DND-41 (cell line): Measurements from ENCODE around the gene SOX6.

Source experiments
- EZH2 ChIP-seq: IDR thresholded peaks from 3 replicates; pipeline ENCODE4 v1.6.1; 2012; ENCODE audit warnings: borderline replicate concordance, low read depth, mild to moderate bottlenecking, moderate library complexity, low read length, inconsistent platforms; ENCODE audit not compliant: severe bottlenecking
- TF ChIP-seq, protein P1 (sequence below): IDR thresholded peaks from 2 replicates; pipeline ENCODE4 v1.5.1; 2012; ENCODE audit warnings: borderline replicate concordance, low read length, moderate library complexity, mild to moderate bottlenecking; ENCODE audit not compliant: poor library complexity, severe bottlenecking; ENCODE audit errors: extremely low read depth

DNA sequence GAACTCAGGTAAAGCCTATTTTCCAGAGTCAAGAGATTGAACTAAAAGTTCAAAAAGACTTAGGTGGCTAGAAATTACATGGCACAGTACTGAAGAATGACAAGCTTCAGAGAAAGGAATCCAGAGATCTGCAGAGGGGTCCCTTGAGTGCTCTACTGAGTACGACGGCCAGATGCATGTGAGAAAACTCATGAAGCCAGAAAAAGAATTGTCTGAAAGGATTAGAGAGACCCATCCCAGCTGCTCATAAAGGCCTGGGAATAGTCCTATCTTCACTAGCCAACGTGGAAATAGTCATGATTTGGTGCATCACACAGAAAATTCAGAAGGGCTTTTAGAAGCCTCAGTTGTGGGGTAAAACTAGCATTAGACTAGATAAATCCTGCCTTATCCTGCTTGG is 91.3 kb downstream of the SOX6 start:
- TF ChIP-seq, protein P1, sequence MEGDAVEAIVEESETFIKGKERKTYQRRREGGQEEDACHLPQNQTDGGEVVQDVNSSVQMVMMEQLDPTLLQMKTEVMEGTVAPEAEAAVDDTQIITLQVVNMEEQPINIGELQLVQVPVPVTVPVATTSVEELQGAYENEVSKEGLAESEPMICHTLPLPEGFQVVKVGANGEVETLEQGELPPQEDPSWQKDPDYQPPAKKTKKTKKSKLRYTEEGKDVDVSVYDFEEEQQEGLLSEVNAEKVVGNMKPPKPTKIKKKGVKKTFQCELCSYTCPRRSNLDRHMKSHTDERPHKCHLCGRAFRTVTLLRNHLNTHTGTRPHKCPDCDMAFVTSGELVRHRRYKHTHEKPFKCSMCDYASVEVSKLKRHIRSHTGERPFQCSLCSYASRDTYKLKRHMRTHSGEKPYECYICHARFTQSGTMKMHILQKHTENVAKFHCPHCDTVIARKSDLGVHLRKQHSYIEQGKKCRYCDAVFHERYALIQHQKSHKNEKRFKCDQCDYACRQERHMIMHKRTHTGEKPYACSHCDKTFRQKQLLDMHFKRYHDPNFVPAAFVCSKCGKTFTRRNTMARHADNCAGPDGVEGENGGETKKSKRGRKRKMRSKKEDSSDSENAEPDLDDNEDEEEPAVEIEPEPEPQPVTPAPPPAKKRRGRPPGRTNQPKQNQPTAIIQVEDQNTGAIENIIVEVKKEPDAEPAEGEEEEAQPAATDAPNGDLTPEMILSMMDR, result no peak
- no peak for TF ChIP-seq EZH2
